Peyer's patch (tissue), 4 donors: Measurements from ENCODE around the gene COQ3.

Source experiments
- CTCF ChIP-seq, 6 experiments: fragments of 450-650 bp in 4 of 6; fragments of 200-600 bp in 2 of 6; sonication (generic) in 1 of 6; IDR thresholded peaks; one replicate each; pipeline ENCODE4 v1.5.1; 2017 to 2019; ENCODE audit warnings: antibody characterized with exemption in 6 of 6, mild to moderate bottlenecking in 3 of 6, moderate library complexity in 1 of 6
- POLR2A ChIP-seq, 2 donors: fragments of 450-650 bp; IDR thresholded peaks; one replicate each; pipeline ENCODE4 v1.5.1; 2017; ENCODE audit warnings: antibody characterized with exemption in 2 of 2, mild to moderate bottlenecking in 2 of 2, moderate library complexity in 2 of 2

- TF ChIP-seq CTCF (IDR thresholded peaks at IDR 0.05) (no peak), POLR2A (IDR thresholded peaks at IDR 0.05) (no peak)
These were observed 40.9 kb downstream of the COQ3 start for GRCh38 chr6:99353126-99353525.
